Ascending aorta (tissue), 2 donors: ENCODE measurements around the gene MEST. TPM values are rescaled to one million over a fixed set of nuclear protein-coding genes. Genes with fewer than 3 reads are reported as not detected.

Experiments
- DNase-seq, 2 donors: peaks; one replicate each; pipeline ENCODE4 v3.0.0-alpha.2; 2019; ENCODE audit warnings: low spot score in 2 of 2
- H3K27ac ChIP-seq, 2 donors: fragments of 200-600 bp; sonication (generic); one replicate each; pipeline ENCODE4 v1.5.1; 2016 to 2017; ENCODE audit warnings: mild to moderate bottlenecking in 1 of 2
- H3K27me3 ChIP-seq: fragments of 200-600 bp; sonication (generic); one replicate; pipeline ENCODE4 v1.5.1; 2017
- H3K36me3 ChIP-seq, 2 donors: fragments of 200-600 bp; sonication (generic); one replicate each; pipeline ENCODE4 v1.5.1; 2016
- H3K4me1 ChIP-seq, 2 donors: fragments of 200-600 bp; sonication (generic); one replicate each; pipeline ENCODE4 v1.5.1; 2016 to 2017; ENCODE audit warnings: mild to moderate bottlenecking in 1 of 2
- H3K4me3 ChIP-seq, 2 donors: fragments of 200-600 bp; sonication (generic); one replicate each; pipeline ENCODE4 v1.5.1; 2016 to 2017; ENCODE audit warnings: mild to moderate bottlenecking in 1 of 2
- H3K9me3 ChIP-seq, 2 donors: fragments of 200-600 bp; sonication (generic); one replicate each; pipeline ENCODE4 v1.5.1; 2016
- intact Hi-C: fragments of 100-400 bp; cut with DNase I; formaldehyde crosslinking; loops from one replicate; pipeline ENCODE4 v1.15.1; 2023
- total RNA-seq: library from RNA; depleted of rRNA; stranded (reverse); fragments of >200 nt; gene quantifications from one replicate; pipeline ENCODE4 v1.1.0, GENCODE V29; 2016
- TF ChIP-seq, protein P1 (sequence below), 3 experiments: fragments of 200-600 bp in 2 of 3; fragments of 450-650 bp in 1 of 3; sonication (generic) in 2 of 3; IDR thresholded peaks; one replicate each; pipeline ENCODE4 v1.5.1; 2016 to 2019; ENCODE audit warnings: antibody characterized with exemption in 3 of 3, mild to moderate bottlenecking in 1 of 3, moderate library complexity in 1 of 3

MEST gene
- total RNA-seq, 1 donor from 2014 or later, result 6.9 TPM

GRCh38 chr7:130452951-130453350, 38.9 kb upstream of the MEST start:
- intact Hi-C loops, result no loop called here
- no peaks in the 10 kb centered on the region for H3K36me3 ChIP-seq
- H3K27ac ChIP-seq, result no peak overlapping the region
- H3K27me3 ChIP-seq, result no peaks in the 10 kb centered on the region
- no peak overlapping the region for H3K4me3 ChIP-seq
- peaks cover 0 to 8% of the 10 kb centered on the region in 2 donors for H3K9me3 ChIP-seq
- H3K4me1 ChIP-seq, result no peaks in the 10 kb centered on the region
- TF ChIP-seq, protein P1, sequence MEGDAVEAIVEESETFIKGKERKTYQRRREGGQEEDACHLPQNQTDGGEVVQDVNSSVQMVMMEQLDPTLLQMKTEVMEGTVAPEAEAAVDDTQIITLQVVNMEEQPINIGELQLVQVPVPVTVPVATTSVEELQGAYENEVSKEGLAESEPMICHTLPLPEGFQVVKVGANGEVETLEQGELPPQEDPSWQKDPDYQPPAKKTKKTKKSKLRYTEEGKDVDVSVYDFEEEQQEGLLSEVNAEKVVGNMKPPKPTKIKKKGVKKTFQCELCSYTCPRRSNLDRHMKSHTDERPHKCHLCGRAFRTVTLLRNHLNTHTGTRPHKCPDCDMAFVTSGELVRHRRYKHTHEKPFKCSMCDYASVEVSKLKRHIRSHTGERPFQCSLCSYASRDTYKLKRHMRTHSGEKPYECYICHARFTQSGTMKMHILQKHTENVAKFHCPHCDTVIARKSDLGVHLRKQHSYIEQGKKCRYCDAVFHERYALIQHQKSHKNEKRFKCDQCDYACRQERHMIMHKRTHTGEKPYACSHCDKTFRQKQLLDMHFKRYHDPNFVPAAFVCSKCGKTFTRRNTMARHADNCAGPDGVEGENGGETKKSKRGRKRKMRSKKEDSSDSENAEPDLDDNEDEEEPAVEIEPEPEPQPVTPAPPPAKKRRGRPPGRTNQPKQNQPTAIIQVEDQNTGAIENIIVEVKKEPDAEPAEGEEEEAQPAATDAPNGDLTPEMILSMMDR (IDR thresholded peaks at IDR 0.05), result no peak
- DNase-seq, result no peak

DNA sequence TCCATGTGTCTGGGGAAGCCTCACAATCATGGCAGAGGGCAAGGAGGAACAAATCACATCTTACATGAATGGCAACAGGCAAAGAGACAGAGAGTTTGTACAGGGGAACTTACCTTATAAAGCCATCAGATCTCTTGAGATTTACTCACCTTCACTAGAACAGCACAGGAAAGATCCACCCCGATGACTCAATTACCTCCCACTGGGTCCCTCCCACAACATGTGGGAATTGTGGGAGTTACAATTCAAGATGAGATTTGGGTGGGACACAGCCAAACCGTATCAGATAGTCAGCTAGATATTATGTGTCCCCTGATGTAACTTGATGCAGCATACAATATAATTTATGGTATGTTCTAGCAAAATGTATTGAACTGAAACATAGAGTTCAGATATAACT, 36.9 kb upstream of the MEST start:
- no peaks in the 10 kb centered on the region for H3K4me1 ChIP-seq
- no peak overlapping the region for H3K27ac ChIP-seq
- H3K9me3 ChIP-seq, result peaks cover 0 to 7% of the 10 kb centered on the region in 2 donors
- TF ChIP-seq, protein P1 (IDR thresholded peaks at IDR 0.05), result no peak
- H3K27me3 ChIP-seq, result no peaks in the 10 kb centered on the region
- no peak overlapping the region for H3K4me3 ChIP-seq
- intact Hi-C loops, result no loop called here
- no peak for DNase-seq
- H3K36me3 ChIP-seq, result no peaks in the 10 kb centered on the region

- no peaks in the 10 kb centered on the region for H3K4me1 ChIP-seq
- intact Hi-C loops, result no loop called here
- DNase-seq, result no peak
- H3K4me3 ChIP-seq, result no peak overlapping the region
- no peaks in the 10 kb centered on the region for H3K36me3 ChIP-seq
- no peak overlapping the region for H3K27ac ChIP-seq
- H3K9me3 ChIP-seq, result peaks cover 0 to 7% of the 10 kb centered on the region in 2 donors
- no peaks in the 10 kb centered on the region for H3K27me3 ChIP-seq
- TF ChIP-seq, protein P1 (IDR thresholded peaks at IDR 0.05), result no peak
These were observed 33.6 kb upstream of the MEST start for GRCh38 chr7:130458257-130458656.

DNA sequence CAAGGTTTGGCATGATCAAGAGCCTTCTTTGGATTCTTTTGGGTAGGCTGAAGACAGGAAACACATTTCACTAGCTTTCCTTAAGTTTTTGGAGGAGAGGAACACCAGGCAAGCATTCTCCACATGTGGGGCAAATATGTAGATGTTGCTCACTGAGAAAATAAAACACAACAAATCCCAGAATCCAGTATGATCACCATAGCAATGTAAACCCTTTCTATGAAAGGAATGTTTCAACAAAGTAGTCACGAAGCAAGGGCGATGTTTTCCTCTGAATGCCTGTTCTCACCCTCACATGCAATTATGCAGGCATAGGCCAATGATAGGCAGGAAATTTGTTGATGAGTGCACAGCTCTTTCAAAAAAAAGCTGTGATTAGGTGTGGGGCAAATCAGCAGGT, 30.6 kb upstream of the MEST start:
- Histone ChIP-seq H3K4me1 (no peaks in the 10 kb centered on the region), H3K27ac (no peak overlapping the region), H3K36me3 (no peaks in the 10 kb centered on the region), H3K27me3 (no peaks in the 10 kb centered on the region), H3K9me3 (peaks cover 0 to 13% of the 10 kb centered on the region in 2 donors), H3K4me3 (no peak overlapping the region)
- TF ChIP-seq, protein P1 (IDR thresholded peaks at IDR 0.05), result no peak
- DNase-seq, result no peak
- intact Hi-C loops, result no loop called here

GRCh38 chr7:130463553-130464434, 28.1 kb upstream of the MEST start:
- TF ChIP-seq, protein P1 (IDR thresholded peaks at IDR 0.05), result no peak
- no peaks in the 10 kb centered on the region for H3K27me3 ChIP-seq
- peaks cover 0 to 13% of the 10 kb centered on the region in 2 donors for H3K9me3 ChIP-seq
- H3K4me1 ChIP-seq, result no peaks in the 10 kb centered on the region
- H3K4me3 ChIP-seq, result no peak overlapping the region
- intact Hi-C loops, result no loop called here
- no peak for DNase-seq
- H3K36me3 ChIP-seq, result no peaks in the 10 kb centered on the region
- no peak overlapping the region for H3K27ac ChIP-seq
